B cell (primary cell): ENCODE data around the gene UGT1A9. TPM values are rescaled to one million over a fixed set of nuclear protein-coding genes. Genes with fewer than 3 reads are reported as not detected.

Source experiments
- ATAC-seq: fragments of 200-7000 bp; cut with Tn5 transposase; one replicate; pipeline ENCODE4 v1.10.0; 2021; ENCODE audit warnings: low read depth, mild to moderate bottlenecking, moderate number of reproducible peaks, moderate library complexity
- CTCF ChIA-PET: fragments of 350-600 bp; sonication (Branson Sonifier 250); formaldehyde crosslinking; loops from one replicate; lab custom pipeline; 2021; ENCODE audit warnings: antibody characterized with exemption, inconsistent platforms; lab: Charles Lee
- POLR2A ChIA-PET: fragments of 350-600 bp; sonication (Branson Sonifier 250); formaldehyde crosslinking; loops from one replicate; lab custom pipeline; 2021; ENCODE audit warnings: antibody characterized with exemption; lab: Charles Lee
- DNase-seq: peaks from one replicate; pipeline ENCODE4 v3.0.0; 2013
- H2AFZ ChIP-seq: 2 replicates; pipeline ENCODE4 v1.6.1; 2012; ENCODE audit warnings: mild to moderate bottlenecking, low read depth, low read length; ENCODE audit not compliant: insufficient read depth, poor library complexity, severe bottlenecking
- H3K27ac ChIP-seq, 2 donors: 1 replicate in 1 of 2; 2 replicates in 1 of 2; pipeline ENCODE4 v1.5.1; 2012 to 2013; ENCODE audit warnings: low read length in 2 of 2, mild to moderate bottlenecking in 2 of 2, moderate library complexity in 1 of 2
- H3K27me3 ChIP-seq, 4 experiments: fragments of 200-600 bp in 1 of 4; sonication (generic) in 1 of 4; replicated peaks in 1 of 4; 1 replicate in 2 of 4; 2 replicates in 2 of 4; pipeline versions ENCODE4 v1.6.1 to v1.7.0; 2013 to 2016; ENCODE audit warnings: low read length in 3 of 4, mild to moderate bottlenecking in 2 of 4, mixed read lengths in 1 of 4, moderate library complexity in 1 of 4; ENCODE audit not compliant: insufficient read depth in 4 of 4, control insufficient read depth in 3 of 4; ENCODE audit errors: control extremely low read depth in 1 of 4
- H3K36me3 ChIP-seq, 2 experiments: replicated peaks in 1 of 2; 1 replicate in 1 of 2; 2 replicates in 1 of 2; pipeline versions ENCODE4 v1.6.1 to v1.7.1; 2013; ENCODE audit warnings: low read length in 1 of 2; ENCODE audit not compliant: insufficient read depth in 2 of 2, control insufficient read depth in 1 of 2; ENCODE audit errors: control extremely low read depth in 1 of 2, extremely low read depth in 1 of 2
- H3K4me1 ChIP-seq, 2 donors: fragments of 200-600 bp in 1 of 2; sonication (generic) in 1 of 2; 1 replicate in 1 of 2; 2 replicates in 1 of 2; pipeline versions ENCODE4 v1.5.1 to v1.6.1; 2013 to 2017; ENCODE audit warnings: low read length in 2 of 2; ENCODE audit not compliant: control insufficient read depth in 2 of 2, insufficient read depth in 2 of 2
- H3K4me2 ChIP-seq: replicated peaks from 2 replicates; pipeline ENCODE3; 2012; ENCODE audit warnings: mild to moderate bottlenecking, low read depth, low read length; ENCODE audit not compliant: poor library complexity, severe bottlenecking
- H3K4me3 ChIP-seq, 5 experiments: fragments of 200-600 bp in 1 of 5; sonication (generic) in 1 of 5; 1 replicate in 3 of 5; 2 replicates in 2 of 5; pipeline versions ENCODE4 v1.5.1 to v1.7.0; 2011 to 2016; ENCODE audit warnings: low read length in 4 of 5, mild to moderate bottlenecking in 4 of 5, low read depth in 2 of 5, control low read depth in 1 of 5, moderate library complexity in 1 of 5; ENCODE audit not compliant: insufficient read depth in 1 of 5; ENCODE audit errors: control extremely low read depth in 1 of 5, extremely low read depth in 1 of 5
- H3K79me2 ChIP-seq: fragments of 200-600 bp; sonication (generic); one replicate; pipeline ENCODE4 v1.6.0; 2016; ENCODE audit warnings: low read length; ENCODE audit not compliant: control insufficient read depth, insufficient read depth
- H3K9ac ChIP-seq: fragments of 200-600 bp; sonication (generic); 2 replicates; pipeline ENCODE4 v1.6.1; 2017; ENCODE audit warnings: mild to moderate bottlenecking, low read length, moderate library complexity
- H3K9me3 ChIP-seq, 3 donors: one replicate each; pipeline versions ENCODE4 v1.6.1 to v1.7.1; 2013; ENCODE audit warnings: low read length in 2 of 3; ENCODE audit not compliant: control insufficient read depth in 2 of 3, insufficient read depth in 1 of 3; ENCODE audit errors: control extremely low read depth in 1 of 3
- H4K20me1 ChIP-seq: 2 replicates; pipeline ENCODE4 v1.6.0; 2012; ENCODE audit warnings: mild to moderate bottlenecking, low read length; ENCODE audit not compliant: insufficient read depth, control insufficient read depth, poor library complexity, severe bottlenecking
- H3K27ac Mint-ChIP-seq: one replicate; pipeline ENCODE4 v1.8.0; 2021; ENCODE audit warnings: mixed read lengths
- H3K27me3 Mint-ChIP-seq: one replicate; pipeline ENCODE4 v1.8.0; 2021; ENCODE audit warnings: mixed read lengths
- H3K4me1 Mint-ChIP-seq: one replicate; pipeline ENCODE4 v1.8.0; 2021; ENCODE audit warnings: mixed read lengths
- H3K4me3 Mint-ChIP-seq: one replicate; pipeline ENCODE4 v1.8.0; 2021; ENCODE audit warnings: mixed read lengths
- H3K9me3 Mint-ChIP-seq: one replicate; pipeline ENCODE4 v1.8.0; 2022; ENCODE audit warnings: mixed read lengths; ENCODE audit not compliant: insufficient read depth
- CTCF ChIP-seq: fragments of 200-600 bp; IDR thresholded peaks from one replicate; pipeline ENCODE4 v1.8.0; 2022; ENCODE audit warnings: antibody characterized with exemption, mild to moderate bottlenecking
- EZH2 ChIP-seq: IDR thresholded peaks from 2 replicates; pipeline ENCODE4 v1.6.1; 2012; ENCODE audit warnings: borderline replicate concordance, low read depth, mild to moderate bottlenecking, moderate library complexity, low read length; ENCODE audit not compliant: insufficient read depth, poor library complexity, severe bottlenecking
- WGBS: methylation state at CpG from one replicate; pipeline ENCODE4 v1.1.5; 2013; ENCODE audit warnings: missing lambda C conversion rate; ENCODE audit not compliant: insufficient coverage; 5-methylcytosine and 5-hydroxymethylcytosine counted together
- intact Hi-C: fragments of 100-400 bp; cut with micrococcal nuclease; formaldehyde crosslinking; loops from one replicate; pipeline ENCODE4 v1.10.0; 2022
- polyA plus RNA-seq: library from polyadenylated mRNA; depleted of rRNA; stranded (reverse); fragments of >200 nt; gene quantifications from 2 replicates; pipeline ENCODE4 v1.2.3, GENCODE V29; 2012
- total RNA-seq, 2 donors: library from RNA; stranded (reverse); fragments of 120-200 nt in 1 of 2; gene quantifications; 1 replicate in 1 of 2; 2 replicates in 1 of 2; pipeline versions ENCODE4 v1.2.3 to v1.2.4, GENCODE V29; 2013 to 2022

The UGT1A9 gene
- total and polyA plus RNA-seq, 2 donors (not counting 1 experiment from before 2014, with no cell fraction given), result not detected

GRCh38 chr2:233740870-233741269 is 69.2 kb downstream of the UGT1A9 start:
- H3K9me3 ChIP-seq, result peaks cover 0 to 8% (median 0%) of the 10 kb centered on the region in 3 donors
- H3K9me3 Mint-ChIP-seq, result no peaks in the 10 kb centered on the region
- H3K27ac ChIP-seq, result no peak overlapping the region
- intact Hi-C loops, result no loop called here
- H3K27me3 ChIP-seq, result peaks cover 0 to 2% (median 0%) of the 10 kb centered on the region in 4 experiments
- H3K27ac Mint-ChIP-seq, result no peak overlapping the region
- ChIA-PET CTCF (interaction anchor here (0.6 kb wide), 1 partner anchor 1316 kb away, joined by 5 read pairs; no protein-coding TSS in a partner anchor), POLR2A (no interaction called here)
- TF ChIP-seq CTCF (no peak), EZH2 (no peak)
- no peak overlapping the region for H2AFZ ChIP-seq
- no peaks in the 10 kb centered on the region for H3K4me1 ChIP-seq
- H3K4me1 Mint-ChIP-seq, result no peaks in the 10 kb centered on the region
- no peak overlapping the region for H3K9ac ChIP-seq
- no peak for ATAC-seq
- no peak overlapping the region for H3K4me3 ChIP-seq
- WGBS, result no CpG with 5 or more reads among the region's 2 CpGs
- H3K4me2 ChIP-seq, result no peak overlapping the region
- peaks cover 45% of the 10 kb centered on the region for H3K27me3 Mint-ChIP-seq
- H3K36me3 ChIP-seq, result no peaks in the 10 kb centered on the region
- H3K4me3 Mint-ChIP-seq, result no peak overlapping the region
- DNase-seq, result no peak
- H4K20me1 ChIP-seq, result no peaks in the 10 kb centered on the region
- no peaks in the 10 kb centered on the region for H3K79me2 ChIP-seq

GRCh38 chr2:233743464-233744259 is 72.0 kb downstream of the UGT1A9 start:
- H3K9ac ChIP-seq, result no peak overlapping the region
- CTCF ChIA-PET, result no interaction called here
- H3K4me1 Mint-ChIP-seq, result no peaks in the 10 kb centered on the region
- DNase-seq (no peak), ATAC-seq (no peak)
- H3K36me3 ChIP-seq, result no peaks in the 10 kb centered on the region
- H4K20me1 ChIP-seq, result no peaks in the 10 kb centered on the region
- no peak overlapping the region for H2AFZ ChIP-seq
- no peak overlapping the region for H3K4me3 Mint-ChIP-seq
- intact Hi-C loops, result no loop called here
- no peak overlapping the region for H3K4me3 ChIP-seq
- no peak overlapping the region for H3K27ac ChIP-seq
- no peaks in the 10 kb centered on the region for H3K4me1 ChIP-seq
- no peak overlapping the region for H3K4me2 ChIP-seq
- H3K27me3 ChIP-seq, result peaks cover 0 to 3% (median 0%) of the 10 kb centered on the region in 4 experiments
- H3K79me2 ChIP-seq, result no peaks in the 10 kb centered on the region
- peaks cover 45% of the 10 kb centered on the region for H3K27me3 Mint-ChIP-seq
- TF ChIP-seq EZH2 (no peak), CTCF (no peak)
- POLR2A ChIA-PET, result no interaction called here
- 96% methylated on average over 41 of the region's 46 CpGs for WGBS
- peaks cover 0 to 8% (median 0%) of the 10 kb centered on the region in 3 donors for H3K9me3 ChIP-seq
- H3K27ac Mint-ChIP-seq, result no peak overlapping the region
- no peaks in the 10 kb centered on the region for H3K9me3 Mint-ChIP-seq
